HUES48 (cell line): ENCODE data around the gene CAMK2B.
"Not testable (repeated sequence)": the region's sequence is repeated elsewhere in the genome, so short reads cannot be mapped to it uniquely, and the experiment has no call there.

Source experiments
- H3K27ac ChIP-seq: one replicate; pipeline ENCODE4 v1.7.0; 2013; ENCODE audit warnings: low read depth, low read length, inconsistent platforms
- H3K27me3 ChIP-seq: 2 replicates; pipeline ENCODE4 v1.6.1; 2013; ENCODE audit warnings: mild to moderate bottlenecking, low read length; ENCODE audit not compliant: control insufficient read depth, insufficient read depth
- H3K36me3 ChIP-seq: 2 replicates; pipeline ENCODE4 v1.6.1; 2013; ENCODE audit warnings: low read length; ENCODE audit not compliant: control insufficient read depth, insufficient read depth
- H3K4me1 ChIP-seq: 2 replicates; pipeline ENCODE4 v1.6.1; 2013; ENCODE audit warnings: mild to moderate bottlenecking, low read length; ENCODE audit not compliant: control insufficient read depth, insufficient read depth
- H3K4me3 ChIP-seq: 2 replicates; pipeline ENCODE4 v1.5.1; 2013; ENCODE audit warnings: mild to moderate bottlenecking, low read depth, low read length
- H3K9ac ChIP-seq: 2 replicates; pipeline ENCODE4 v1.6.1; 2013; ENCODE audit warnings: mild to moderate bottlenecking, low read depth, low read length, moderate library complexity
- H3K9me3 ChIP-seq: 2 replicates; pipeline ENCODE4 v1.6.1; 2013; ENCODE audit warnings: low read length; ENCODE audit not compliant: control insufficient read depth, insufficient read depth

The CAMK2B gene

DNA sequence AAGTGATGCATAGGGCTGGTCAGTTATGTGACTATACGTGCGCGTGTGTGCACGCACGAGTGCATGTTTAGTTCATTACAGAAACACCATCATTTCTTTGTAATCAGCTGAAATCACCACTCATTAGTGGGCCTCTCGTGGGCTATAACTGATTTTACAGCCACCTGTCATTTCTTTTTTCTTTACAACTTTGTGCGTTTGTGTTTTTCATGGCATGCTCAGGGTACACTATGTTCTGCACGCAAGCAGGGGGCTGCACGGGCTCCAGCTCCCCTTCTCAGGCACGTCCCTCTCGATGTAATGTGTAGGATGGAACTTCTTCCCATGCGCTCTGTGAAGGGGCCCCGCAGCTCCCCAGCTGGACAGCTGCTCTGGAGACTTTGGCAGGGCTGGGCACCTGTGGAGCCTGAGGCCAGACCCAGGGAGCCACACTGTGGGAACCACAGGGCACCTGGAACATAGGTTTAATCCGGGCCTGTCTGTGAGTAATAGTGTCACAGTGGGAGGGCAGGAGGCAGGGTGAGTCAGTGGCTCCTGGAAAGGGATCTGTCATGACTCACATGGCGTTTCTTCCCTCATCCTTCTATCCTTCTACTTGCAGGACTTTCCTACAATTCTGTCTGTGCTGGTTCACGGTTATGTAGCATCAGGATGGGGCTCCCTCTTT lies 141.1 kb downstream of the CAMK2B start:
- peak overlapping the region; percentile 34 for H3K27ac ChIP-seq
- no peak overlapping the region for H3K4me3 ChIP-seq
- H3K27me3 ChIP-seq, result no peaks in the 10 kb centered on the region
- H3K9ac ChIP-seq, result no peak overlapping the region
- no peaks in the 10 kb centered on the region for H3K36me3 ChIP-seq
- 0 out of 2 replicates have a peak, but pooled peaks cover 3% of the 10 kb centered on the region for H3K9me3 ChIP-seq
- 0 out of 2 replicates have a peak, but pooled peaks cover 12% of the 10 kb centered on the region for H3K4me1 ChIP-seq

DNA sequence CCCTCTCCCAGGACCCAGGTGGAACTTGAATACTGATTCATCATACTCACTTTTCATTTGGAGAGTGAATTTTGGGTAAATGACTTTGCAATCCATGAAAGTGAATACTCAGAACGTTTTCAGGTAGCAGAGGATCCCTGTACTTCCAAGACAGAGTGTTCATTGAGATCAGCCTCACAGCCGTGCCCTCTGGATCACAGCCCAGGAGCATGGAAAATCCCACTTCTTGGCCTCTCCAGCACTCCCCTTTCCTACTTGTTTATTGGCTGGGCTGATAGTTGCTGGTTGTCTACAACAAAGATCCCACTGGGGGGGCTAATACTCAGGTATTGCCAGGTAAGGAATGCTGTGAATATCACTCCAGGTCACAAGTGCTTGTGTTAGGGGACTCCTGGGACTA lies 142.0 kb downstream of the CAMK2B start:
- Histone ChIP-seq H3K9me3 (0 out of 2 replicates have a peak, but pooled peaks cover 3% of the 10 kb centered on the region), H3K27me3 (no peaks in the 10 kb centered on the region; the same call in 1 of the 2 replicates)

DNA sequence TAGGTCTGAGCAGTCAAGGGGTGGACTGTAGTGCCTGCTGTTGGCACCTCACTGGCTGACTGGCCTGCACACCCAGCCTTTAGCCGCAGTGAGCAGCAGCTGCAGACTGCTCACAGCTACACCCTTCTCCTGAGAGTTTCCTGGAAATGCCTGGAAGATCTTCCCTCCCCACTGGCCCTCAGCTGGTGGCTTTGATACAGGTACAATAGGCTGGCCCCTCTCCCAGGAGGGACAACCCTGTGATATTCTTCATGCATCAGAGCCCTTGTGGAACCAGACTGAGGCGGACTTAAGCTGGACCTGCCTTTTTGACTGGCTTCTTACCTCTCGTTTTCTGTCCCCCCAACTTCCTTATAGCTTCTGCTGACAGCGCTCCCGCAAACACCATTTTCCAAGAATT lies 142.6 kb downstream of the CAMK2B start:
- no peaks in the 10 kb centered on the region; the same call in 1 of the 2 replicates for H3K27me3 ChIP-seq
- no peaks in the 10 kb centered on the region for H3K36me3 ChIP-seq
- H3K9me3 ChIP-seq, result 0 out of 2 replicates have a peak, but pooled peaks cover 3% of the 10 kb centered on the region
- 0 out of 2 replicates have a peak, but pooled peaks cover 14% of the 10 kb centered on the region for H3K4me1 ChIP-seq
- no peak overlapping the region for H3K9ac ChIP-seq
- no peak overlapping the region for H3K4me3 ChIP-seq
- H3K27ac ChIP-seq, result no peak overlapping the region

More for the DNA sequence above, 142.0 kb downstream of the CAMK2B start:
- Histone ChIP-seq H3K4me3 (no peak overlapping the region), H3K4me1 (0 out of 2 replicates have a peak, but pooled peaks cover 12% of the 10 kb centered on the region), H3K36me3 (no peaks in the 10 kb centered on the region), H3K27ac (no peak overlapping the region), H3K9ac (no peak overlapping the region)

DNA sequence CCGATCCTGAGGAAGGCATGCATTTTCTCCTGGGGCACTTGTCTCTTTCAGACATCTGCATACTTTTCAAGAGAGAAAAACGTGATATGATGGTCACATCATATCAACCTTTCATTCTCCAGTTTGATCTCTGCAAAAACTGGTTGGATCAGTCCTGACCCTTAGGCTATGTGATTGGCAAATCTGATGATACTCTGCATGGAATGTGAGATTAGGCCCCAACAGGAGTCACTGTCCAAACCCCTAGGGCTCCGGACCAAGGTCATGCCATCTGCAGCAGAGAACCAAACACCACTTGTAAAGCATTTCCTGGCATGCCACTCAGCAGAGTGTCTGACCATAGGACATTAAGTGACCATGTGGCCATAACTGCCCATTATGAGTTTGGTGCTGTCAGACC lies 144.8 kb downstream of the CAMK2B start:
- 0 out of 2 replicates have a peak, but pooled peaks cover 3% of the 10 kb centered on the region for H3K9me3 ChIP-seq
- no peaks in the 10 kb centered on the region for H3K36me3 ChIP-seq
- no peak overlapping the region for H3K4me3 ChIP-seq
- no peak overlapping the region for H3K9ac ChIP-seq
- no peak overlapping the region for H3K27ac ChIP-seq
- no peaks in the 10 kb centered on the region; the same call in 1 of the 2 replicates for H3K27me3 ChIP-seq
- H3K4me1 ChIP-seq, result 0 out of 2 replicates have a peak, but pooled peaks cover 18% of the 10 kb centered on the region

DNA sequence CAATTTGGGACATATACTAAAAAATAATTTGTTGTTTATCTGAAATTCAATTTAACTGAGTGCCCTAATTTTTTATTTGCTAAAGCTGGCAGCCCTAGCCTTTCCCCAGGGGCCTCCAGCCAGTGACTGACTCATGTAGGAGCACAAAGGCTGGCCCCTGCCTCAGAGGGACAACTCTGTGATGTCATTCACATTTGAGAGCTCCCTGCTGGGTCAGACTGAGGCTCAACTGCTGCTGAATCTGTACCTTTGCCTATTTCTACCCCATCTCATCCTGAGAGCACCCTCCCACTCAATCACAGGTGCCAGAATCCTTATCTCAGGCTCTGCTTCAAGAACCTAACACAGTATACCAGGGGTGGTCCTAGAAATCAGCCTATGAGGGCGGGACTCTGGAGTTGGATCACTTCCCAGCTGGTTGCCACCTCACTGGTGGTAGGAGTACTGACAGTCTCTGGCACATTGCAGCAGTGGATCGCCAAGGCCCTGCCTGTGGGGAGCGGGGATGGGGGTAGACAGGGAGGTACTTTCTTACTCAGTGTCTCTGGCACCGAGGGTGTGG lies 147.7 kb downstream of the CAMK2B start:
- H3K27ac ChIP-seq, result peak overlapping the region; percentile 20
- H3K4me1 ChIP-seq, result 0 out of 2 replicates have a peak, but pooled peaks cover 6% of the 10 kb centered on the region

DNA sequence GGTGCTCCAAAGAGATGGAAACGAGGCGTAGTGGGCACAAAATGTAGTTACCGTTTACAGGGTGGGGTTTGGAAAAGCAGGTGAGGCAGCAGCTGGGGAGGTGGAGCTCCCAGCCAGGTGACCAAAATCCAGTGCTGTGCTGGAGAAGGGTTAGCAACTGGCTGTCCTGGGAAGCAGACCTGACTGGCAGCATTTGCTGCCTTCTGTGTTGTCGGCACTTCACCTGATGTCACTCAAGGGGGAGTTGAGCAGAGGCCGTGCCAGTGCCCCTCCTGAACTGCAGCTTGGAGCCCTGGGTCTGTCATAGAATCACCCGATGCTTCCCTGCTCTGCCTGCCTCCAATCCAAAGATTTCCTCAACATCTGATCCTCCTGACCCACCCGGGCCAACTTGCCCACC lies 148.9 kb downstream of the CAMK2B start:
- no peaks in the 10 kb centered on the region for H3K36me3 ChIP-seq
- 0 out of 2 replicates have a peak, but pooled peaks cover 6% of the 10 kb centered on the region for H3K4me1 ChIP-seq
- no peak overlapping the region for H3K9ac ChIP-seq
- no peak overlapping the region for H3K4me3 ChIP-seq
- H3K27me3 ChIP-seq, result no peaks in the 10 kb centered on the region; the same call in 1 of the 2 replicates
- no peak overlapping the region for H3K27ac ChIP-seq
- H3K9me3 ChIP-seq, result no peaks in the 10 kb centered on the region

More for the DNA sequence above, 147.7 kb downstream of the CAMK2B start:
- Histone ChIP-seq H3K9ac (no peak overlapping the region), H3K27me3 (no peaks in the 10 kb centered on the region; the same call in 1 of the 2 replicates), H3K9me3 (0 out of 2 replicates have a peak, but pooled peaks cover under 1% of the 10 kb centered on the region), H3K36me3 (no peaks in the 10 kb centered on the region), H3K4me3 (no peak overlapping the region)

DNA sequence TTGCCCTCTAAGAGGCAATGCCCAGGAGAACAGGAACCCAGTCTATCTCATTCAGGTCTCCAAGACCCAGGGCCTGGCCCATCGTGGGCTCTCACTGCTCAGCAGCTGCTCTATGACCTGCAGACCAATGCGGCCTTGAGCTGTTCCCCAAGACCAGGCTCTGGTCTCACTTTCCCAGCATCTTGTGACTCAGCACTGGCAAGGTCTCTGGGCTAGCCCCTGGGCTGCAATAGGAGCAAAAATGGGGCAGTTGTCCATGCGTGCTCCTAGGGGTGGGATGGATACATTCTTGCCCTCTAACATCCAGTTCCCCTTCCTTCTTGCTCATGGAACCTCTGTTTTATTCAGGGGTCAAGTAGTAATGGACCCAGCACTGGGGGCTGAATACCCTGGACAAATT lies 149.7 kb downstream of the CAMK2B start:
- no peaks in the 10 kb centered on the region; the same call in 1 of the 2 replicates for H3K27me3 ChIP-seq
- no peaks in the 10 kb centered on the region for H3K9me3 ChIP-seq
- no peak overlapping the region for H3K4me3 ChIP-seq
- no peaks in the 10 kb centered on the region for H3K36me3 ChIP-seq
- H3K27ac ChIP-seq, result no peak overlapping the region
- no peak overlapping the region for H3K9ac ChIP-seq
- H3K4me1 ChIP-seq, result 0 out of 2 replicates have a peak, but pooled peaks cover 6% of the 10 kb centered on the region

DNA sequence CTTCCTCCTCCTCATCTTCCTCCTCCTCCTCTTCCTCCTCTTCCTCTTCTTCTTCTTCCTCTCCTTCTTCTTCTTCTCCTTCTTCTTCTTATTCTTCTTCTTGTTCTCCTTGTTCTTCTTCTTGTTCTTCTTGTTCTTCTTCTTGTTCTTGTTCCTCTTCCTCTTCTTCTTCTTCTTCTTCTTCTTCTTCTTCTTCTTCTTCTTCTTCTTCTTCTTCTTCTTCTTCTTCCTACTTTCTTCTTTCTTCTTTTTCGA lies 150.8 kb downstream of the CAMK2B start:
- H3K27me3 ChIP-seq, H3K4me1 ChIP-seq, H3K27ac ChIP-seq, H3K36me3 ChIP-seq, H3K4me3 ChIP-seq, H3K9ac ChIP-seq, H3K9me3 ChIP-seq: not testable (repeated sequence)

DNA sequence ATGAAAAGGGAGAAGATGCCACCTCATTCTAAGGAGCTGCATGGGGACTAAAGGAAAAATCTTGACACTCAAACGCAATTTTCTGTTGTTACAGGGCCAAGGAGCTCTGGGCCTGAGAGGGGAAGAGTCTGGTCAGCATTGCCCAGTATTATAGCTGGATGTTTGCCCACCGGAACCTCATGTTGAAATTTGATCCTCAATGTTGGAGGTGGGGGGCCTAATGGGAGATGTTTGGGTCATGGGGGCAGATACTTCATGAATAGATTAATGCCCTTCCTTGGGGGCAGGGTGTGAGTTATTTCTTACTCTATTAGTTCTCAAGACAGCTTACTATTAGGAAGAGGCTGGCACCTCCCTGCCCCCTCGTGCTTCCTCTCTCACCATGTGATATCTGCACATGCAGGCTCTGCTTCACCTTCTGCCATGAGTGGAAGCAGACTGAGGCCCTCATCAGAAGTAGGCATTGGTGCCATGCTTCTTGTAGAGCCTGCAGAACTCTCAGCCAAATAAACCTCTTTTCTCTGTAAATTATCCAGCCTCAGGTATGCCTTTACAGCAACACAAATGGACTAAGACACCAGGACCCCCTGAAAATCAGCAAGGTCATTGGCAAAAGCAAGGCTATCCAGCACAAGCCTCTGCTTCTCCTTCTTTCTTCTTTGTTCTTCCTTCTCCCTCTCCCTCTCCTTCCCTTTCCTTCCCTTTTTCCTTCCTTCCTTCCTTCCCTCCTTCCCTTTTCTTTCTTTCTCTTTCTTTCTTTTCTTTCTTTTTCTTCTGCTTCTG lies 151.3 kb downstream of the CAMK2B start:
- Histone ChIP-seq H3K4me1 (0 out of 2 replicates have a peak, but pooled peaks cover 6% of the 10 kb centered on the region), H3K27ac (no peak overlapping the region), H3K27me3 (no peaks in the 10 kb centered on the region; the same call in 1 of the 2 replicates), H3K36me3 (no peaks in the 10 kb centered on the region), H3K4me3 (no peak overlapping the region), H3K9ac (no peak overlapping the region), H3K9me3 (no peaks in the 10 kb centered on the region)

DNA sequence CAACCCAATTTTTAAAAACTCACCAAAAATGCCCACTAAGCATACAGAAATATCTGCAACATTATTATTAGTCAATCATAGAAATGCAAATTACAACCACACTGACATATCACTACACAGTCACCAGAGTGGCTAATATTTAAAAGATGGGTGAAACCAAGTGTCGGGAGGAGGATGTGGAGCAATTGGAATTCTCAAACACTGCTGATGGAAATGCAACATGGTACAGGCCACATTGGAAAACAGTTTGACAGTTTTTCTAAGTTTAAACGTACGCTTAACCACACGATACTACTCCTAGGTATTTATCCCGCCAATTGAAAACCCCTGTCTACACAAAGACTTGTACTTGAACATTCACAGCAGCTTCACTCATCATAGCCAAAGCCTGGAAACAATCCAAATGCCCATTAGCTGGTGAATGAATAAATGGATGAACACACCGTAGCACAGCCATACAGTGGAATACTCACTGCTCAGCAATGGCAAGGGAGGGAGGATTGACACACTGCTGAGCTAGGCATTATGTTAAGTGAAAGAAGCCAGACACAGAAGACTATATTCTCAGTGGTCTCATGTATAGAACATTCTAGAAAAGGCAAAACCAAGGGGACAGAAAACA lies 152.5 kb downstream of the CAMK2B start:
- Histone ChIP-seq H3K27me3 (no peaks in the 10 kb centered on the region), H3K9me3 (no peaks in the 10 kb centered on the region)

More for the DNA sequence above, 152.5 kb downstream of the CAMK2B start:
- H3K36me3 ChIP-seq, result no peaks in the 10 kb centered on the region
- H3K9ac ChIP-seq, result no peak overlapping the region
- 0 out of 2 replicates have a peak, but pooled peaks cover 4% of the 10 kb centered on the region for H3K4me1 ChIP-seq
- H3K4me3 ChIP-seq, result no peak overlapping the region
- no peak overlapping the region for H3K27ac ChIP-seq
